ENCODE measurements around the gene SLC7A5.

Gene SLC7A5

GRCh38 chr16:87854907-87855683, 14.2 kb downstream of the SLC7A5 start:
- TF ChIP-seq NFIC (IDR thresholded peaks at IDR 0.05) (no peak), YY1 (IDR thresholded peaks at IDR 0.05; ENCODE audit: low read depth) (no peak), TAF1 (IDR thresholded peaks at IDR 0.05; ENCODE audit: low read depth) (no peak), FOXM1 (IDR thresholded peaks at IDR 0.05; ENCODE audit: borderline replicate concordance, low read depth) (no peak), TCF12 (IDR thresholded peaks at IDR 0.05; ENCODE audit: low read depth) (no peak), MAX (IDR thresholded peaks at IDR 0.05) (no peak; the same call in 1 of the 2 replicates), RAD21 (IDR thresholded peaks at IDR 0.05; ENCODE audit: low read depth) (no peak), REST (IDR thresholded peaks at IDR 0.05; ENCODE audit: low read depth) (no peak), EGR1 (IDR thresholded peaks at IDR 0.05) (no peak), ZBTB7A (IDR thresholded peaks at IDR 0.05; ENCODE audit: low read depth) (no peak), CREB1 (IDR thresholded peaks at IDR 0.05; ENCODE audit: low read depth) (no peak), TEAD4 (IDR thresholded peaks at IDR 0.05) (no peak), CEBPB (IDR thresholded peaks at IDR 0.05) (no peak)

GRCh38 chr16:87854053-87854906, 15.0 kb downstream of the SLC7A5 start:
- TF ChIP-seq USF1 (IDR thresholded peaks at IDR 0.05) (no peak), NFIC (IDR thresholded peaks at IDR 0.05) (peak; percentile 19; the same call in 1 of the 2 replicates), MAX (IDR thresholded peaks at IDR 0.05) (no peak; the same call in 1 of the 2 replicates), YY1 (IDR thresholded peaks at IDR 0.05; ENCODE audit: low read depth) (no peak), ZBTB7A (IDR thresholded peaks at IDR 0.05; ENCODE audit: low read depth) (no peak), CREB1 (IDR thresholded peaks at IDR 0.05; ENCODE audit: low read depth) (no peak), CEBPB (IDR thresholded peaks at IDR 0.05) (no peak), TCF12 (IDR thresholded peaks at IDR 0.05; ENCODE audit: low read depth) (no peak), TAF1 (IDR thresholded peaks at IDR 0.05; ENCODE audit: low read depth) (no peak), REST (IDR thresholded peaks at IDR 0.05; ENCODE audit: low read depth) (no peak), FOXM1 (IDR thresholded peaks at IDR 0.05; ENCODE audit: borderline replicate concordance, low read depth) (no peak), EP300 (IDR thresholded peaks at IDR 0.05; ENCODE audit: borderline replicate concordance) (peak; percentile 31)

- TF ChIP-seq FOXM1 (IDR thresholded peaks at IDR 0.05; ENCODE audit: borderline replicate concordance, low read depth): no peak
- TF ChIP-seq REST (IDR thresholded peaks at IDR 0.05; ENCODE audit: low read depth): no peak
- peak; percentile 50; the same call in 1 of the 2 replicates for TF ChIP-seq EP300 (IDR thresholded peaks at IDR 0.05; ENCODE audit: borderline replicate concordance)
- TF ChIP-seq CEBPB (IDR thresholded peaks at IDR 0.05): peak; percentile 93
- no peak for TF ChIP-seq EGR1 (IDR thresholded peaks at IDR 0.05)
- TF ChIP-seq TEAD4 (IDR thresholded peaks at IDR 0.05): no peak
- no peak for TF ChIP-seq YY1 (IDR thresholded peaks at IDR 0.05; ENCODE audit: low read depth)
- TF ChIP-seq USF1 (IDR thresholded peaks at IDR 0.05): no peak
- TF ChIP-seq TAF1 (IDR thresholded peaks at IDR 0.05; ENCODE audit: low read depth): no peak
- TF ChIP-seq RAD21 (IDR thresholded peaks at IDR 0.05; ENCODE audit: low read depth): no peak
- no peak for TF ChIP-seq ZBTB7A (IDR thresholded peaks at IDR 0.05; ENCODE audit: low read depth)
- peak; percentile 83 for TF ChIP-seq MAX (IDR thresholded peaks at IDR 0.05)
- TF ChIP-seq TCF12 (IDR thresholded peaks at IDR 0.05; ENCODE audit: low read depth): no peak; the same call in 1 of the 2 replicates
- 0 out of 2 replicates have a peak, but pooled peaks have one; percentile 27 for TF ChIP-seq CREB1 (IDR thresholded peaks at IDR 0.05; ENCODE audit: low read depth)
- TF ChIP-seq NFIC (IDR thresholded peaks at IDR 0.05): peak; percentile 44
These were observed 15.8 kb downstream of the SLC7A5 start for GRCh38 chr16:87853411-87854052.
